Endothelial cell of umbilical vein (primary cell): Measurements from ENCODE around the gene ARHGAP42. TPM values are rescaled to one million over a fixed set of nuclear protein-coding genes. Genes with fewer than 3 reads are reported as not detected.

Source experiments
- BruUV-seq: library from RNA; stranded (reverse); fragments of 400-500 nt; replicated peaks from 2 replicates; lab custom pipeline; 2021; lab: Mats Ljungman, UMichigan
- CTCF ChIA-PET: fragments of 300-600, 350-600 bp; sonication (Branson Sonifier 250); formaldehyde crosslinking; loops from one replicate; lab custom pipeline; 2021; ENCODE audit warnings: antibody characterized with exemption, inconsistent platforms; lab: Charles Lee
- POLR2A ChIA-PET: fragments of 300-600, 350-600 bp; sonication (Branson Sonifier 250); formaldehyde crosslinking; loops from one replicate; lab custom pipeline; 2021; ENCODE audit warnings: antibody characterized with exemption, inconsistent platforms; lab: Charles Lee
- DNase-seq: peaks from one replicate; pipeline ENCODE4 v3.0.0-alpha.2; 2011; ENCODE audit warnings: low read depth, low spot score
- FAIRE-seq: peaks from 2 replicates; lab custom pipeline; 2011; peaks lifted over from hg19 to GRCh38; lab: Jason Lieb, UNC
- H2AFZ ChIP-seq: 2 replicates; pipeline ENCODE4 v1.6.0; 2012; ENCODE audit warnings: low read depth, low read length, control low read depth, inconsistent platforms
- H3K27ac ChIP-seq: 2 replicates; pipeline ENCODE4 v1.5.1; 2011; ENCODE audit warnings: low read depth, mild to moderate bottlenecking, control low read depth, low read length, moderate library complexity; ENCODE audit not compliant: insufficient read depth
- H3K27me3 ChIP-seq, 2 experiments: 2 replicates each; pipeline versions ENCODE4 v1.6.0 to v1.6.1; 2011; ENCODE audit warnings: low read length in 2 of 2, mixed read lengths in 1 of 2; ENCODE audit not compliant: control insufficient read depth in 2 of 2, insufficient read depth in 2 of 2
- H3K36me3 ChIP-seq, 2 experiments: 2 replicates in 1 of 2; 3 replicates in 1 of 2; pipeline ENCODE4 v1.5.1; 2011; ENCODE audit warnings: low read length in 2 of 2, mild to moderate bottlenecking in 1 of 2, moderate library complexity in 1 of 2; ENCODE audit not compliant: control insufficient read depth in 2 of 2, insufficient read depth in 2 of 2; ENCODE audit errors: extremely low read depth in 1 of 2
- H3K4me1 ChIP-seq: 3 replicates; pipeline ENCODE4 v1.5.1; 2011; ENCODE audit warnings: mild to moderate bottlenecking, low read length; ENCODE audit not compliant: control insufficient read depth, insufficient read depth; ENCODE audit errors: extremely low read depth
- H3K4me2 ChIP-seq: 2 replicates; pipeline ENCODE4 v1.6.1; 2011; ENCODE audit warnings: low read length, control low read depth, mixed read lengths; ENCODE audit not compliant: insufficient read depth
- H3K4me3 ChIP-seq, 3 experiments: fragments of 200-600 bp in 1 of 3; sonication (generic), shearing (Covaris generic) in 1 of 3; replicated peaks in 1 of 3; 2 replicates each; pipeline ENCODE4 v1.5.1; 2011 to 2016; ENCODE audit warnings: control low read depth in 3 of 3, low read length in 3 of 3, mild to moderate bottlenecking in 2 of 3, inconsistent platforms in 1 of 3, low read depth in 1 of 3, moderate library complexity in 1 of 3; ENCODE audit not compliant: insufficient read depth in 1 of 3
- H3K79me2 ChIP-seq: 2 replicates; pipeline ENCODE4 v1.6.0; 2012; ENCODE audit warnings: low read length, inconsistent platforms; ENCODE audit not compliant: control insufficient read depth, insufficient read depth
- H3K9ac ChIP-seq: replicated peaks from 2 replicates; pipeline ENCODE3; 2011; ENCODE audit warnings: low read length, control low read depth; ENCODE audit not compliant: insufficient read depth; ENCODE audit errors: extremely low read depth
- H3K9me1 ChIP-seq: replicated peaks from 3 replicates; pipeline ENCODE4 v1.6.0; 2011; ENCODE audit warnings: mild to moderate bottlenecking, low read length; ENCODE audit not compliant: control insufficient read depth, insufficient read depth; ENCODE audit errors: extremely low read depth
- H3K9me3 ChIP-seq: replicated peaks from 2 replicates; pipeline ENCODE4 v1.5.1; 2012; ENCODE audit warnings: low read length, inconsistent platforms; ENCODE audit not compliant: control insufficient read depth, insufficient read depth
- H4K20me1 ChIP-seq: replicated peaks from 2 replicates; pipeline ENCODE3; 2011; ENCODE audit warnings: mild to moderate bottlenecking, low read length; ENCODE audit not compliant: control insufficient read depth, insufficient read depth; ENCODE audit errors: extremely low read depth
- CTCF ChIP-seq, 2 donors: IDR thresholded peaks; 1 replicate in 1 of 2; 2 replicates in 1 of 2; pipeline ENCODE4 v1.5.1; 2011; ENCODE audit warnings: low read length in 2 of 2, mild to moderate bottlenecking in 2 of 2, moderate library complexity in 2 of 2, control low read depth in 1 of 2, inconsistent platforms in 1 of 2, low read depth in 1 of 2; ENCODE audit not compliant: insufficient read depth in 1 of 2; ENCODE audit errors: extremely low read depth in 1 of 2
- EZH2 ChIP-seq: IDR thresholded peaks from 2 replicates; pipeline ENCODE4 v1.6.1; 2012; ENCODE audit warnings: borderline replicate concordance, low read depth, mild to moderate bottlenecking, moderate library complexity, low read length, inconsistent platforms; ENCODE audit not compliant: severe bottlenecking
- FOS ChIP-seq: IDR thresholded peaks from 2 replicates; pipeline ENCODE4 v1.6.1; 2011; ENCODE audit warnings: mild to moderate bottlenecking, low read length, moderate library complexity, borderline replicate concordance; ENCODE audit not compliant: insufficient read depth
- GATA2 ChIP-seq: IDR thresholded peaks from 2 replicates; pipeline ENCODE4 v1.7.0; 2011; ENCODE audit warnings: low read depth, mild to moderate bottlenecking, moderate library complexity, mixed read lengths, low read length; ENCODE audit not compliant: insufficient read length, insufficient read depth
- JUN ChIP-seq: IDR thresholded peaks from 2 replicates; pipeline ENCODE4 v1.6.1; 2011; ENCODE audit warnings: borderline replicate concordance, low read depth; ENCODE audit not compliant: insufficient read length, insufficient read depth
- MAX ChIP-seq: IDR thresholded peaks from 2 replicates; pipeline ENCODE4 v1.6.1; 2011; ENCODE audit not compliant: insufficient read depth, insufficient read length
- MYC ChIP-seq: IDR thresholded peaks from one replicate; pipeline ENCODE4 v1.6.1; 2011; ENCODE audit warnings: mild to moderate bottlenecking, low read depth, low read length
- POLR2AphosphoS5 ChIP-seq: IDR thresholded peaks from 2 replicates; pipeline ENCODE4 v1.6.1; 2012; ENCODE audit warnings: low read depth, mild to moderate bottlenecking, control low read depth, low read length, moderate library complexity; ENCODE audit not compliant: insufficient read depth
- dilution Hi-C: fragments of 300-500 bp; cut with MboI; formaldehyde crosslinking; loops from one replicate; pipeline ENCODE4 v1.15.0; 2019; ENCODE audit warnings: low sequenced_read_pairs; ENCODE audit not compliant: extremely low pct_ligation_motif_present
- intact Hi-C: fragments of 100-400 bp; cut with micrococcal nuclease; formaldehyde crosslinking; loops from one replicate; pipeline ENCODE4 v1.10.0; 2022
- polyA plus RNA-seq, 4 experiments: library from polyadenylated mRNA; depleted of rRNA in 3 of 4; stranded (reverse) in 3 of 4; unstranded in 1 of 4; fragments of >200 nt; gene quantifications; 2 replicates each; pipeline versions ENCODE4 v1.2.1 to v1.2.3, GENCODE V29; 2011 to 2012; ENCODE audit warnings: missing spikeins in 1 of 4
- total RNA-seq: library from RNA; stranded (reverse); gene quantifications from 2 replicates; pipeline ENCODE4 v1.2.3, GENCODE V29; 2021

Gene ARHGAP42
- total and polyA plus RNA-seq, 2 donors (not counting 3 experiments of a cell fraction or from before 2014, with no cell fraction given): 1.8 to 2.4 TPM

- TF ChIP-seq POLR2AphosphoS5 (no peak), GATA2 (no peak), EZH2 (no peak), MAX (no peak), MYC (no peak), JUN (no peak), FOS (no peak), CTCF (IDR thresholded peaks at IDR 0.05; ENCODE audit: extremely low read depth in 1 of 2, insufficient read depth in 1 of 2, low read depth in 1 of 2, low read length in 2 of 2) (no peak)
- H3K4me1 ChIP-seq: no peaks in the 10 kb centered on the region
- H4K20me1 ChIP-seq: no peaks in the 10 kb centered on the region
- no peak overlapping the region for H3K4me3 ChIP-seq
- H3K79me2 ChIP-seq: no peaks in the 10 kb centered on the region
- DNase-seq (no peak), FAIRE-seq (no peak)
- no peaks in the 10 kb centered on the region for H3K36me3 ChIP-seq
- H3K27me3 ChIP-seq: no peaks in the 10 kb centered on the region
- H3K4me2 ChIP-seq: no peak overlapping the region
- no peaks in the 10 kb centered on the region for H3K9me3 ChIP-seq
- intact Hi-C loops (no loop called here), dilution Hi-C loops (no loop called here)
- no peaks in the 10 kb centered on the region for H3K9me1 ChIP-seq
- H3K9ac ChIP-seq: no peak overlapping the region
- ChIA-PET POLR2A (no interaction called here), CTCF (interaction anchor here (1.2 kb wide), 2 partner anchors 10 to 15 kb away, joined by 3 read pairs; no protein-coding TSS in a partner anchor)
- no peak overlapping the region for H3K27ac ChIP-seq
- BruUV-seq: no TSS peak
- no peak overlapping the region for H2AFZ ChIP-seq
These were observed 73.7 kb downstream of the ARHGAP42 start for GRCh38 chr11:100760744-100761143.
